Measurements from ENCODE around the gene NUDT14. TPM values are rescaled to one million over a fixed set of nuclear protein-coding genes. Genes with fewer than 3 reads are reported as not detected.

The NUDT14 gene
- total RNA-seq, 1 experiment from 2014 or later: 37.0 TPM

GRCh38 chr14:105155681-105156413, 25.3 kb downstream of the NUDT14 start:
- intact Hi-C loops (cut with micrococcal nuclease; ENCODE audit: unreplicated experiment): no loop called here
- TF ChIP-seq CTCF (conservative IDR thresholded peaks at IDR 0.05): no peak
- TF ChIP-seq EZH2 (IDR thresholded peaks at IDR 0.05; ENCODE audit: low read depth): no peak
- Histone ChIP-seq H3K9me2 (ENCODE audit: insufficient read depth) (no peaks in the 10 kb centered on the region), H3K4me1 (replicated peaks; ENCODE audit: insufficient read depth) (no peaks in the 10 kb centered on the region), H3K79me2 (ENCODE audit: low read depth) (no peaks in the 10 kb centered on the region), H3K36me3 (ENCODE audit: low read depth) (no peaks in the 10 kb centered on the region), H2AFZ (no peak overlapping the region), H3F3A (ENCODE audit: insufficient read depth, low read depth) (no peaks in the 10 kb centered on the region), H3K27me3 (ENCODE audit: insufficient read depth, low read depth) (no peaks in the 10 kb centered on the region), H3K4me3 (no peak overlapping the region), H3K27ac (no peak overlapping the region), H3K4me2 (no peak overlapping the region), H4K20me1 (ENCODE audit: insufficient read depth) (peaks cover 6% of the 10 kb centered on the region; the same call in 1 of the 2 replicates), H3K9me3 (ENCODE audit: insufficient read depth, low read depth) (no peaks in the 10 kb centered on the region)
- no peak for DNase-seq
- POLR2A ChIA-PET (ENCODE audit: unreplicated experiment): no interaction called here
- no TSS peak for BruUV-seq (replicated peaks)
- CTCF ChIA-PET: no interaction called here

GRCh38 chr14:105155071-105155651, 26.0 kb downstream of the NUDT14 start:
- H3K4me1 ChIP-seq (replicated peaks; ENCODE audit: insufficient read depth): no peaks in the 10 kb centered on the region

GRCh38 chr14:105154476-105154871, 26.6 kb downstream of the NUDT14 start:
- CTCF ChIA-PET: no interaction called here
- TF ChIP-seq CTCF (conservative IDR thresholded peaks at IDR 0.05): no peak
- no peak for TF ChIP-seq EZH2 (IDR thresholded peaks at IDR 0.05; ENCODE audit: low read depth)
- BruUV-seq (replicated peaks): no TSS peak

More at GRCh38 chr14:105155071-105155651, 26.0 kb downstream of the NUDT14 start:
- TF ChIP-seq EZH2 (IDR thresholded peaks at IDR 0.05; ENCODE audit: low read depth) (no peak), CTCF (conservative IDR thresholded peaks at IDR 0.05) (no peak)
- Histone ChIP-seq H4K20me1 (ENCODE audit: insufficient read depth) (peaks cover 6% of the 10 kb centered on the region; the same call in 1 of the 2 replicates), H2AFZ (no peak overlapping the region), H3K79me2 (ENCODE audit: low read depth) (no peaks in the 10 kb centered on the region), H3K9me3 (ENCODE audit: insufficient read depth, low read depth) (no peaks in the 10 kb centered on the region), H3K4me3 (no peak overlapping the region), H3K27ac (no peak overlapping the region), H3K27me3 (ENCODE audit: insufficient read depth, low read depth) (no peaks in the 10 kb centered on the region), H3F3A (ENCODE audit: insufficient read depth, low read depth) (no peaks in the 10 kb centered on the region), H3K36me3 (ENCODE audit: low read depth) (no peaks in the 10 kb centered on the region), H3K4me2 (no peak overlapping the region), H3K9me2 (ENCODE audit: insufficient read depth) (no peaks in the 10 kb centered on the region)
- DNase-seq: no peak
- POLR2A ChIA-PET (ENCODE audit: unreplicated experiment): no interaction called here
- CTCF ChIA-PET: no interaction called here
- intact Hi-C loops (cut with micrococcal nuclease; ENCODE audit: unreplicated experiment): no loop called here
- no TSS peak for BruUV-seq (replicated peaks)

More at GRCh38 chr14:105154476-105154871, 26.6 kb downstream of the NUDT14 start:
- Histone ChIP-seq H3K79me2 (ENCODE audit: low read depth) (no peaks in the 10 kb centered on the region), H3K27ac (no peak overlapping the region), H3K9me3 (ENCODE audit: insufficient read depth, low read depth) (no peaks in the 10 kb centered on the region), H3K4me2 (no peak overlapping the region), H3K36me3 (ENCODE audit: low read depth) (no peaks in the 10 kb centered on the region), H3K4me3 (no peak overlapping the region), H3F3A (ENCODE audit: insufficient read depth, low read depth) (no peaks in the 10 kb centered on the region), H3K9me2 (ENCODE audit: insufficient read depth) (no peaks in the 10 kb centered on the region), H3K4me1 (replicated peaks; ENCODE audit: insufficient read depth) (no peaks in the 10 kb centered on the region), H4K20me1 (ENCODE audit: insufficient read depth) (peaks cover 6% of the 10 kb centered on the region; the same call in 1 of the 2 replicates), H2AFZ (no peak overlapping the region), H3K27me3 (ENCODE audit: insufficient read depth, low read depth) (no peaks in the 10 kb centered on the region)
- POLR2A ChIA-PET (ENCODE audit: unreplicated experiment): interaction anchor here (0.6 kb wide), 1 partner anchor 40 kb away, joined by 6 read pairs; no protein-coding TSS in a partner anchor
- intact Hi-C loops (cut with micrococcal nuclease; ENCODE audit: unreplicated experiment): no loop called here
- no peak for DNase-seq
